SIG-M5 treated with dmso at 0.1 percent for 504 hours (cell line): ENCODE measurements around the gene SKAP1.

Experiments used
- DNase-seq: peaks from one replicate; lab custom pipeline; 2025; ENCODE audit not compliant: unreplicated experiment; lab: John Stamatoyannopoulos, UW

The SKAP1 gene

GRCh38 chr17:48429638-48430586, at the start of gene SKAP1:
Gene SKAP1, minus strand, starts transcription at chr17:48430214.
- DNase-seq, result no peak

- no peak for DNase-seq
Observed at GRCh38 chr17:48479014-48479402, 49.0 kb upstream of the SKAP1 start.

- no peak for DNase-seq
Observed at GRCh38 chr17:48478224-48479013, 48.4 kb upstream of the SKAP1 start.

- no peak for DNase-seq
Observed at GRCh38 chr17:48477221-48477620, 47.2 kb upstream of the SKAP1 start.

GRCh38 chr17:48472411-48473281, 42.6 kb upstream of the SKAP1 start:
- DNase-seq, result no peak

GRCh38 chr17:48471817-48472410, 41.9 kb upstream of the SKAP1 start:
- DNase-seq, result no peak

GRCh38 chr17:48470388-48471034, 40.5 kb upstream of the SKAP1 start:
- DNase-seq, result no peak

GRCh38 chr17:48469227-48469626, 39.2 kb upstream of the SKAP1 start:
- DNase-seq, result no peak

GRCh38 chr17:48468299-48468698, 38.3 kb upstream of the SKAP1 start:
- no peak for DNase-seq

GRCh38 chr17:48465884-48466283, 35.9 kb upstream of the SKAP1 start:
- no peak for DNase-seq

- no peak for DNase-seq
Observed at GRCh38 chr17:48463526-48463925, 33.5 kb upstream of the SKAP1 start.

- no peak for DNase-seq
Observed at GRCh38 chr17:48462946-48463345, 32.9 kb upstream of the SKAP1 start.

- DNase-seq, result no peak
Observed at GRCh38 chr17:48460052-48460451, 30.0 kb upstream of the SKAP1 start.

- DNase-seq, result no peak
Observed at GRCh38 chr17:48459070-48459844, 29.2 kb upstream of the SKAP1 start.

- peak; percentile 64 for DNase-seq
Observed at GRCh38 chr17:48457080-48457836, 27.2 kb upstream of the SKAP1 start.

GRCh38 chr17:48456589-48456988, 26.6 kb upstream of the SKAP1 start:
- DNase-seq, result peak; percentile 22

- no peak for DNase-seq
Observed at GRCh38 chr17:48455791-48456190, 25.8 kb upstream of the SKAP1 start.

GRCh38 chr17:48453447-48453846, 23.4 kb upstream of the SKAP1 start:
- DNase-seq, result no peak

- DNase-seq, result no peak
Observed at GRCh38 chr17:48451489-48451888, 21.5 kb upstream of the SKAP1 start.
